Mucosa of descending colon (tissue), 3 donors: ENCODE results near the gene NPAS3. TPM values are rescaled to one million over a fixed set of nuclear protein-coding genes. Genes with fewer than 3 reads are reported as not detected.

ENCODE experiments used
- ATAC-seq: fragments of 200-7000 bp; cut with Tn5 transposase; one replicate; pipeline ENCODE4 v1.9.1; 2020; ENCODE audit warnings: mild to moderate bottlenecking, moderate library complexity
- DNase-seq, 3 donors: peaks; one replicate each; pipeline ENCODE4 v3.0.0-alpha.2; 2020
- H3K36me3 ChIP-seq: fragments of 200-600 bp; one replicate; pipeline ENCODE4 v1.8.0; 2021; ENCODE audit warnings: low read depth, mild to moderate bottlenecking
- H3K4me1 ChIP-seq: fragments of 200-600 bp; one replicate; pipeline ENCODE4 v1.8.0; 2021; ENCODE audit warnings: low read depth, mild to moderate bottlenecking
- H3K4me3 ChIP-seq: fragments of 200-600 bp; one replicate; pipeline ENCODE4 v1.8.0; 2021; ENCODE audit warnings: mild to moderate bottlenecking
- H3K9me3 ChIP-seq: fragments of 200-600 bp; one replicate; pipeline ENCODE4 v1.8.0; 2021; ENCODE audit warnings: mild to moderate bottlenecking
- CTCF ChIP-seq: fragments of 200-600 bp; IDR thresholded peaks from one replicate; pipeline ENCODE4 v1.8.0; 2022; ENCODE audit warnings: antibody characterized with exemption, mild to moderate bottlenecking
- intact Hi-C, 2 donors: fragments of 100-400 bp; cut with DNase I in 1 of 2; cut with micrococcal nuclease in 1 of 2; formaldehyde crosslinking; loops; one replicate each; pipeline versions ENCODE4 v1.11.0 to v1.11.1; 2022; cut with DNase I, micrococcal nuclease
- total RNA-seq, 3 donors: library from RNA; stranded (reverse); fragmentation: NEBNext Ultra II Directional in 2 of 3; extraction: Animal tissue kit (Norgen Biotek cat#: 25700) in 2 of 3; gene quantifications; one replicate each; pipeline versions ENCODE4 v1.2.1 to v1.2.4, GENCODE V29; 2021 to 2023
- donor health status: DM: no; HTN: no; CAD: no; lungs with moderate emphysema.
- donor health status: DM: no; HTN: no; CAD: no.
- donor health status: DM: no; HTN: yes; CAD: no.

Gene NPAS3
- total RNA-seq, 3 donors from 2014 or later = 0.65 to 9.7 (median 2.0) TPM

GRCh38 chr14:33586806-33587205 is 648.1 kb downstream of the NPAS3 start:
- DNase-seq (no peak), ATAC-seq (no peak)
- Histone ChIP-seq H3K36me3 (no peaks in the 10 kb centered on the region), H3K4me3 (no peak overlapping the region), H3K4me1 (no peaks in the 10 kb centered on the region), H3K9me3 (no peaks in the 10 kb centered on the region)
- no peak for TF ChIP-seq CTCF
- intact Hi-C loops = no loop called here

- H3K4me3 ChIP-seq = no peak overlapping the region
- no peak for ATAC-seq
- no peaks in the 10 kb centered on the region for H3K9me3 ChIP-seq
- no peaks in the 10 kb centered on the region for H3K36me3 ChIP-seq
- intact Hi-C loops = no loop called here
- no peak for TF ChIP-seq CTCF
- no peaks in the 10 kb centered on the region for H3K4me1 ChIP-seq
- DNase-seq = no peak
These were observed 649.1 kb downstream of the NPAS3 start for GRCh38 chr14:33587791-33588190.

- TF ChIP-seq CTCF = no peak
- Histone ChIP-seq H3K36me3 (no peaks in the 10 kb centered on the region), H3K4me1 (no peaks in the 10 kb centered on the region)
These were observed 650.1 kb downstream of the NPAS3 start for GRCh38 chr14:33588771-33589170.

GRCh38 chr14:33589334-33589733 is 650.7 kb downstream of the NPAS3 start:
- ATAC-seq (peak; percentile 18), DNase-seq (no peak)
- Histone ChIP-seq H3K9me3 (no peaks in the 10 kb centered on the region), H3K36me3 (no peaks in the 10 kb centered on the region), H3K4me1 (no peaks in the 10 kb centered on the region), H3K4me3 (no peak overlapping the region)
- TF ChIP-seq CTCF = no peak
- intact Hi-C loops = no loop called here

More at GRCh38 chr14:33588771-33589170, 650.1 kb downstream of the NPAS3 start:
- Histone ChIP-seq H3K9me3 (no peaks in the 10 kb centered on the region), H3K4me3 (no peak overlapping the region)
- ATAC-seq (no peak), DNase-seq (no peak)
- intact Hi-C loops = no loop called here

- intact Hi-C loops = no loop called here
- TF ChIP-seq CTCF = no peak
- Histone ChIP-seq H3K36me3 (no peaks in the 10 kb centered on the region), H3K9me3 (no peaks in the 10 kb centered on the region), H3K4me3 (no peak overlapping the region), H3K4me1 (no peaks in the 10 kb centered on the region)
- no peak for ATAC-seq
- DNase-seq = no peak
These were observed 652.4 kb downstream of the NPAS3 start for GRCh38 chr14:33590891-33591630.

- Histone ChIP-seq H3K4me3 (no peak overlapping the region), H3K36me3 (no peaks in the 10 kb centered on the region), H3K4me1 (no peaks in the 10 kb centered on the region), H3K9me3 (no peaks in the 10 kb centered on the region)
- DNase-seq (no peak), ATAC-seq (no peak)
- TF ChIP-seq CTCF = no peak
- intact Hi-C loops = no loop called here
These were observed 653.6 kb downstream of the NPAS3 start for GRCh38 chr14:33592297-33592696.
